ENCODE data around the gene RNF2. TPM values are rescaled to one million over a fixed set of nuclear protein-coding genes. Genes with fewer than 3 reads are reported as not detected.

The RNF2 gene
- total and polyA plus RNA-seq, 2 of the 13 experiments (the other 11 are each of a cell fraction or from before 2014, with no cell fraction given): 19.3 to 21.7 TPM

- TF ChIP-seq KIAA2018 (CRISPR knock-in tag; IDR thresholded peaks at IDR 0.05; ENCODE audit: borderline replicate concordance) (no peak), ZNF75D (CRISPR knock-in tag; IDR thresholded peaks at IDR 0.05; ENCODE audit: borderline replicate concordance) (no peak), PTBP1 (IDR thresholded peaks at IDR 0.05; ENCODE audit: low read depth, low read length, poor library complexity, severe bottlenecking) (no peak), TGIF2 (CRISPR knock-in tag; IDR thresholded peaks at IDR 0.05) (no peak), MYNN (CRISPR knock-in tag; IDR thresholded peaks at IDR 0.05; ENCODE audit: low read depth) (no peak), RXRB (CRISPR knock-in tag; IDR thresholded peaks at IDR 0.05; ENCODE audit: borderline replicate concordance) (no peak), PHB2 (IDR thresholded peaks at IDR 0.05; ENCODE audit: partially characterized antibody) (no peak), IKZF5 (CRISPR knock-in tag; IDR thresholded peaks at IDR 0.05) (no peak), AGO2 (optimal IDR thresholded peaks at IDR 0.05; ENCODE audit: low read depth, low read length) (no peak), ZHX2 (IDR thresholded peaks at IDR 0.05; ENCODE audit: low read depth) (no peak), ZHX2 (CRISPR knock-in tag; IDR thresholded peaks at IDR 0.05; ENCODE audit: borderline replicate concordance) (no peak), ELF3 (CRISPR knock-in tag; IDR thresholded peaks at IDR 0.05) (no peak), KLF6 (CRISPR knock-in tag; IDR thresholded peaks at IDR 0.05) (no peak), KLF9 (CRISPR knock-in tag; IDR thresholded peaks at IDR 0.05; ENCODE audit: low read depth) (no peak)
Measured at GRCh38 chr1:185059950-185060571, 14.7 kb downstream of the RNF2 start (continued).

Data from HepG2 (cell line).